Astrocyte of the cerebellum (primary cell): Measurements from ENCODE around the gene C12orf56.

Experiments
- DNase-seq: peaks from one replicate; pipeline ENCODE4 v3.0.0-alpha.2; 2011; ENCODE audit warnings: low read depth
- H3K4me3 ChIP-seq: 2 replicates; pipeline ENCODE4 v1.5.1; 2011; ENCODE audit warnings: mild to moderate bottlenecking, low read depth, low read length, moderate library complexity
- in situ Hi-C: cut with HindIII; loops from 2 replicates; pipeline ENCODE4 v1.10.0; 2017; ENCODE audit warnings: low sequenced_read_pairs
- TF ChIP-seq, protein P1 (sequence below): IDR thresholded peaks from 2 replicates; pipeline ENCODE4 v1.5.1; 2012; ENCODE audit warnings: low read length, low read depth, moderate library complexity, mild to moderate bottlenecking; ENCODE audit errors: missing control alignments

The C12orf56 gene

DNA sequence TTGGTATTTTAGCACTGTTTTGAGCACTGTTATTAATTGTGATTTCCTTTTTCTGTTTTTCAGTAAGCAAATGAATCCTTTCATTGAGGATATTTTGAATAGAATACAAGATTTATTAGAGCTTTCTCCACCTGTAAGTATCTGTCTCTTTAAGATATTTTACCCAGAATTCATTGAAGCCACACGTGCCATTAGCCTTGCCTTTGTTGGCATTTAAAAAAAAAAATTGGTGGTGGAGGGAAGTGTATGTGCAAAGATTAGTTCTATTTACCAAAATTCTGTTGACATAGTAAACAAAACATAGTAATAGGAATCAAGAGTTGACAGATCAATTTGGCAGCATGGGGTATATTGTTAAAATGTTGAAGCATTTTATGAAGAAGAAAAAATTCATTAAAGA is 37.4 kb upstream of the C12orf56 start:
- TF ChIP-seq, protein P1, sequence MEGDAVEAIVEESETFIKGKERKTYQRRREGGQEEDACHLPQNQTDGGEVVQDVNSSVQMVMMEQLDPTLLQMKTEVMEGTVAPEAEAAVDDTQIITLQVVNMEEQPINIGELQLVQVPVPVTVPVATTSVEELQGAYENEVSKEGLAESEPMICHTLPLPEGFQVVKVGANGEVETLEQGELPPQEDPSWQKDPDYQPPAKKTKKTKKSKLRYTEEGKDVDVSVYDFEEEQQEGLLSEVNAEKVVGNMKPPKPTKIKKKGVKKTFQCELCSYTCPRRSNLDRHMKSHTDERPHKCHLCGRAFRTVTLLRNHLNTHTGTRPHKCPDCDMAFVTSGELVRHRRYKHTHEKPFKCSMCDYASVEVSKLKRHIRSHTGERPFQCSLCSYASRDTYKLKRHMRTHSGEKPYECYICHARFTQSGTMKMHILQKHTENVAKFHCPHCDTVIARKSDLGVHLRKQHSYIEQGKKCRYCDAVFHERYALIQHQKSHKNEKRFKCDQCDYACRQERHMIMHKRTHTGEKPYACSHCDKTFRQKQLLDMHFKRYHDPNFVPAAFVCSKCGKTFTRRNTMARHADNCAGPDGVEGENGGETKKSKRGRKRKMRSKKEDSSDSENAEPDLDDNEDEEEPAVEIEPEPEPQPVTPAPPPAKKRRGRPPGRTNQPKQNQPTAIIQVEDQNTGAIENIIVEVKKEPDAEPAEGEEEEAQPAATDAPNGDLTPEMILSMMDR, result no peak
- in situ Hi-C loops, result no loop called here
- no peak overlapping the region for H3K4me3 ChIP-seq
- no peak for DNase-seq

- in situ Hi-C loops, result no loop called here
- TF ChIP-seq, protein P1, result no peak
- no peak for DNase-seq
- no peak overlapping the region for H3K4me3 ChIP-seq
Measured at GRCh38 chr12:64419696-64420095, 29.1 kb upstream of the C12orf56 start.

DNA sequence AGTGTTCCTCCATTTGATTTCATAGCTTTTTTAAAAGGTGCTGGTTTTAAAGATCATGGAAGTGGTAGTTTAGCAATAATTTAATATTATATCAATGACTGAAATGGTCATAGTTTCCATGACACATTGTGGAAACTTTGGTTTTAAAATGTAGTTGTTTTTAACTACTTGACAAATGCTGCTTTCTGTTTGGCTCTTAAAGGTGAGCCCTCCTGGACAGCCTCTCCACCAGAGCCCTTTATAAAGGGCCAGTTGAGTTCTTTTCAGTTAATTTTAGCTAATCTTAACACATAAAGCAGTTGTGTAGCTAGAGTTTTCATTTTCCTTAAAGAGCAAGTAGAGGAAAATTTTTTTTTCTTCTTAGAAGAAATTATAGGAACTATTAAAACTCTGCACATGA is 27.7 kb upstream of the C12orf56 start:
- TF ChIP-seq, protein P1, result no peak
- no peak overlapping the region for H3K4me3 ChIP-seq
- no peak for DNase-seq
- in situ Hi-C loops, result no loop called here

- no peak for DNase-seq
- in situ Hi-C loops, result no loop called here
- H3K4me3 ChIP-seq, result no peak overlapping the region
- TF ChIP-seq, protein P1, result no peak
Measured at GRCh38 chr12:64413884-64414283, 23.3 kb upstream of the C12orf56 start.

DNA sequence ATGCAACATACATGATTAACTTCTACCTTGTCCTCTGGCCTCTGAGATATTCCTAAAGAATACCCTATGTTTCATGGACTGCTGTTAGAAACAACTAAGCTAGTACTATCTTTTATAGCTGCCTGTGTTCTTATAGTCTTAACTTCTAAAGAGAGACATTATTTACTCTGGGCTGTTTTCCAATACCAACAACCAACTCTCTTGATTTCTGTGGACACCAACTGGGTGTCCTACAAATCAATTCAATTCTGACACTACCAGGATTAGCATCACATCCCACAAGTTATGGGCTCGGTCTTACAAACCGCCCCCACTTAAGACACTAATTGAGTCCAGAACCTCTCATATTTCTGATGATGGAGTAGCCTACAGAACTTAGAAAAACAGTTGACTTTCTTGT is 21.9 kb upstream of the C12orf56 start:
- TF ChIP-seq, protein P1, result no peak
- peak; percentile 55 for DNase-seq
- H3K4me3 ChIP-seq, result no peak overlapping the region
- in situ Hi-C loops, result no loop called here

DNA sequence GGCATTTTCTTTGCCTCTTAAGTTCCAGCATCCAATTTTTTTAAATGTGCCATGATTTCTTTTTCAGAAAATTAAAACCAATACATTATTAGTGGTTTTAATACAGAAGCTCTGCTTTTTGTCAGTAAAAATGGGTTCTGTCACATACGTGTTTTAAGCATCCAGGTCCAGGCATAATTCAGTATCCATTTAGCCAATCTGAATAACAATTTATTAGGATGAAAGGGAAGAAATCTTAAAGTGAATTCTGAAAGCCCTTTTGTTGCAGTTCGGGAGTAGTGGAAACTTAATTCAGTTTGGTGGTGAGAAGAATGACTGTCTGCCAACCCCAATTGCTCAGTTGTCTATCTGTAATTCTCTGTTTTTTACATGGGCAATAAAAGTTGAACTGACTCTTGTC is 20.9 kb upstream of the C12orf56 start:
- in situ Hi-C loops, result no loop called here
- no peak for DNase-seq
- TF ChIP-seq, protein P1, result no peak
- H3K4me3 ChIP-seq, result no peak overlapping the region
